NCI-H1930 (cell line): ENCODE data around the gene CDKL4.
"Not testable (repeated sequence)": the region's sequence is repeated elsewhere in the genome, so short reads cannot be mapped to it uniquely, and the experiment has no call there.

Source experiments
- DNase-seq, 2 experiments: peaks; one replicate each; lab custom pipeline; 2025; lab: John Stamatoyannopoulos, UW

Gene CDKL4

DNA sequence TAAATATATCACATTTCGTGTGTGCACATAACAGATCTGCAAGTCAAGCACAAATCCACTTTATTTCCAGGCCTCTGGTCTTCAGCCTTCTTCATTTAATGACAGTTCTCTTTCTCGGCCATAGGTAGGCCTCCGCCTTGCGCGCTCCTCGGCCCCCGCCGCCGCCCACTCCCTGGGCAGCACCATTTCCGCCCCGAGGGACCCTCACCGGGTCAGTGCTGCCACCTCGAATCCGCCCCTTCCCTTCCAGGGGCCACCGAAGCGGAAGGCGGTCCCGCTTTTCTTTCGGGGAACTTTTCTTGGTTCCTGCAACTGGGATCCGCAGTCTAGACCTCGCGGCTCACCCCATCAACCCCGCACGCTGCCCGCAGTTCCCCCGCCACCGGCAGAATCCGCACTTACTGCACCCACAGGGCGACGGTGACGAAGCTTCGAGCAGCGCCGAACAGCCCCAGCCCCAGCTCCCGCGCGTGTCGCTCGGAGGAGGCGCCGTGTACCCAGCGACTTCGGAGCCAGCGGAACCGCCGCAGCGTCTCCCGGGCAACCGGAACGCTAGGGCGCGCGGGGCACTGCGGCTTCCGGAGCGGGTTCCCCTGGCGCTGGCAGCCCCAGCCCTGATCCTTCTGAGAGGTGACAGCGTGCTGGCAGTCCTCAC lies at the start of gene CDKL4:
CDKL4 (minus strand) TSS at position 502 of the 655 bp plus-strand sequence.
- no peak for DNase-seq

GRCh38 chr2:39290433-39290832 lies 46.7 kb upstream of the CDKL4 start:
- no peak for DNase-seq

- no peak for DNase-seq
Observed at GRCh38 chr2:39289609-39290008, 45.8 kb upstream of the CDKL4 start.

GRCh38 chr2:39283561-39283960 lies 39.8 kb upstream of the CDKL4 start:
- no peak for DNase-seq

- no peak for DNase-seq
Observed at GRCh38 chr2:39281391-39281790, 37.6 kb upstream of the CDKL4 start.

- no peak for DNase-seq
Observed at GRCh38 chr2:39275016-39275415, 31.2 kb upstream of the CDKL4 start.

DNA sequence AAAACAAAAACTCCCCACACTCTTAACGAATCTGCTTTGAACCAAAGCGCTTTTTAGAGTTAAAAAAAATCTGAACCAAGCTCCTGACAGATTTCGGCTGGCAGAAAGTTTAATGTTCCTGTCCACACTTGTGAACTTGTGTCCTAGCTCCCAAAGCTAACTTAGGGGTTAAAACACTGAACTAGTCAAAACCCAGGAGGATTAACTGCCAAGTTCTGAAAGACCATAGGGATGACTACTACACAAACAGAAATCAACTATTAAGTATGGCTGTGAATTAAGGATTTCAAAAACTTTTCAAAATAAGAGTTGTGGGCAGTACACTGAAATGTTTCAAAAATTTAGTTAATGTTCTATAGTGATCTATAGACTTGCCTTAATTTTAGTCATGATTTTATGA lies 26.2 kb upstream of the CDKL4 start:
- no peak for DNase-seq

DNA sequence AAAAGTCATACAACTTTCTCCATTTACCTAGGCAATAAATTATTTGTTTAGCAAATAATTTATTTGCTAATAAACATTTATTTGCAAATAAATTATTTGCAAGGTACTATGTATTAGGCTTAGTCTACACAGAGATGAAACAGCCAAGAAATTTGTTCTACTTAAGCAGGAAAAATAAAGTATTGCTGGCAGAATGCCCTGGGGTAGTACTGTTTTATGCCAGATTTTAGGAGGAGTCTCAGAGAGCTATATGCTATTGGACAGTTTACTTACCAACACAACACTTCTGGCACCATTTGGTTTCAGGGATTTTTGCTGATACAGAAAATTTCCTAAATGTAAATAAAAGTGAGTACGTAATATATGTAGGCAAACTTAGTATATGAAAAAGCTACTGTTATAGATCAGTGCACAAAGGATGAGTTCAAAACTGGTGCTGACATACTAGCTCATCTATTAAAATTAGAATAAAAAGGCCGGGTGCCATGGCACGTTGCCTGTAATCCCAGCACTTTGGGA lies 23.2 kb upstream of the CDKL4 start:
- DNase-seq = no peak

GRCh38 chr2:39266139-39266805 lies 22.5 kb upstream of the CDKL4 start:
- DNase-seq = no peak

- DNase-seq = no peak
Observed at GRCh38 chr2:39265315-39265714, 21.5 kb upstream of the CDKL4 start.

DNA sequence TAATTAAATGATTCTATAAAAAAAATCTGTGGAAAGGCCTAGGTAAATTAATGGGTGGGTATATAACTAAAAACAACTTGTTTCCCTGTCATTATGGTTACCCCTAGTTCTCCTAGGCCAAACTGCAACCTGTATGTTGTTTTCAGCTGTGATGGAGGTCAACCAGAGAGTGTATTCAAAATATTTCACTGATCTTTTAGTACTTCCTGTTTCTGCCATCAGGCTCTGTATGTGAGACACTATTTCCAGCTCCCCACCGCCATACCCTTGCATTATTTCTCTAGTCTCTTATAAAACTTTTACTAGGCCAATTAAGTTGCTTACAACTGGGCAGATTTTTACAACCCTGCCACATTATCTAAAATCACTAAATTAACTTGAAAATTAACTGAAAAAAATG lies 21.0 kb upstream of the CDKL4 start:
- DNase-seq = no peak

DNA sequence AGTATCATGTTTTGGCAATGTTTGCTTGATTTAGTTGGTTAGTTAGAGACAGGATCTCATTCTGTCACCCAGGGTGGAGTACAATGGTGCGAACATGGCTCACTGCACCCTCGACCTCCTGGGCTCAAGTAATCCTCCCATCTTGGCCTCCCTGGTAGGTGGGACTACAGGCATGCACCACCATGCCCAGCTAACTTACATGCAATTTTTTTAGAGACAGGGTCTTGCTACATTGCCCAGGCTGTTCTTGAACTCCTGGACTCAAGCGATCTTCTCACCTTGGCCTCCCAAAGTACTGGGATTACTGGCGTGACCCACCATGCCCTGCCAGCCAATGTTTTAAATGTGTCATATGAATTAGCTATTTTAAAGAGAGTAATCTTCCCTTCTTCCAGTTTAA lies 16.3 kb upstream of the CDKL4 start:
- no peak for DNase-seq

- no peak for DNase-seq
Observed at GRCh38 chr2:39256040-39256439, 12.3 kb upstream of the CDKL4 start.

DNA sequence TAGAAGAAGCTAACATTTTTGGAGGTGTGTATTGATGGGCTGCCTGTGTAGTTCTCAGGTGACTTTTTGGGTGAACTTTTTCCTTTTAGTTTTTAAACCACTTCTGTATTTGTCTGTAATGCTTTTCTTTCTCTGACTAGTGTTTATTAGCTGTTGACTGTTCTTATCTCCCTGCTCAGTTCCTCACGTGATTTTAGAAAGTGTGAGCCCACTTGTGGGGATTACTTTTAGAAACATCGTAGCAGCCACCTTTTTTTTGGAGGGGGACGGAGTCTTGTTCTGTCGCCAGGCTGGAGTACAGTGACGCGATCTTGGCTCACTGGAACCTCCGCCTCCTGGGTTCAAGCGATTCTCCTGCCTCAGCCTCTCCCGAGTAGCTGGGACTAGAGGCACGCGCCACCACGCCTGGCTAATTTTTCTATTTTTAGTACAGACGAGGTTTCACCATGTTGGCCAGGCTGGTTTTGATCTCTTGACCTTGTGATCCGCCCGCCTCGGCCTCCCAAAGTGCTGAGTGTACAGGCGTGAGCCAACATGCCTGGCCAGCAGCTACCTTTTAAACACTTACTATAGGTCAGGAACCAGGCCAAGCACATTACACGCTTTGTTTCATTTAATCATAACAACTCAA lies 9.2 kb upstream of the CDKL4 start:
- DNase-seq = no peak

GRCh38 chr2:39247512-39248043 lies 3.8 kb upstream of the CDKL4 start:
- no peak for DNase-seq

GRCh38 chr2:39246382-39246980 lies 2.7 kb upstream of the CDKL4 start:
- DNase-seq = no peak

DNA sequence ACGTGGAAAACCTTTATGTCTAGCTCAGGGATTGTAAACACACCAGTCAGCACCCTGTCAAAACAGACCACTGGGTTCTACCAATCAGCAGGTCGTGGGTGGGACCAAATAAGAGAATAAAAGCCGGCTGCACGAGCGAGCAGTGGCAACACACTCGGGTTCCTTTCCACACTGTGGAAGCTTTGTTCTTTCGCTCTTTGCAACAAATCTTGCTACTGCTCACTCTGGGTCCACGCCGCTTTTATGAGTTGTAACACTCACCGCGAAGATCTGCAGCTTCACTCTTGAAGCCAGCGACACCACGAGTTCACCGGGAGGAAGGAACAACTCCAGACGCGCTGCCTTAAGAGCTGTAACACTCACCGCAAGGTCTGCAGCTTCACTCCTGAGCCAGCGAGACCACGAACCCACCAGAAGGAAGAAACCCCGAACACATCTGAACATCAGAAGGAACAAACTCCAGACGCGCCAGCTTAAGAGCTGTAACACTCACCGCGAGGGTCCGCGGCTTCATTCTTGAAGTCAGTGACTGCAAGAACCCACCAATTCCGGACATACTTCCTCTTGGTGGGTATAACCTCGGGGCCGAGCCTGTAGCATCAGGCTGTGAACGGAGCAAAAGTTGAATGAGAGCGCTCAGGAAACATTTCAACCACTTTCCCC lies 1.3 kb upstream of the CDKL4 start:
- not testable (repeated sequence) for DNase-seq

DNA sequence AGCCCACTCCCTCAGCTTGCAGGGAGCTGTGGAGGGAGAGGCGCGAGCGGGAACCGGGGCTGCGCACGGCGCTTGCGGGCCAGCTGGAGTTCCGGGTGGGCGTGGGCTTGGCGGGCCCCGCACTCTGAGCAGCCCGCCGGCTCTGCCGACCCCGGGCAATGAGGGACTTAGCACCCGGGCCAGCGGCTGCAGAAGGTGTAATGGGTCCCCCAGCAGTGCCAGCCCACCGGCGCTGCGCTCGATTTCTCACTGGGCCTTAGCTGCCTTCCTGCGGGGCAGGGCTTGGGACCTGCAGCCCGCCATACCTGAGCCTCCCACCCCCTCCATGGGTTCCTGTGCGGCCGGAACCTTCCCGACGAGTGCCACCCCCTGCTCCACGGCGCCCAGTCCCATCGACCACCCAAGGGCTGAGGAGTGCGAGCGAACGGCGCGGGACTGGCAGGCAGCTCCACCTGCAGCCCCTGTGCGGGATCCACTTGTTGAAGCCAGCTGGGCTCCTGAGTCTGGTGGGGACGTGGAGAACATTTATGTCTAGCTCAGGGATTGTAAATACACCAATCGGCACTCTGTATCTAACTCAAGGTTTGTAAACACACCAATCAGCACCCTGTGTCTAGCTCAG lies 582 bp upstream of the CDKL4 start:
- not testable (repeated sequence) for DNase-seq

- no peak for DNase-seq
Observed at GRCh38 chr2:39241588-39241987, 2.2 kb downstream of the CDKL4 start.

DNA sequence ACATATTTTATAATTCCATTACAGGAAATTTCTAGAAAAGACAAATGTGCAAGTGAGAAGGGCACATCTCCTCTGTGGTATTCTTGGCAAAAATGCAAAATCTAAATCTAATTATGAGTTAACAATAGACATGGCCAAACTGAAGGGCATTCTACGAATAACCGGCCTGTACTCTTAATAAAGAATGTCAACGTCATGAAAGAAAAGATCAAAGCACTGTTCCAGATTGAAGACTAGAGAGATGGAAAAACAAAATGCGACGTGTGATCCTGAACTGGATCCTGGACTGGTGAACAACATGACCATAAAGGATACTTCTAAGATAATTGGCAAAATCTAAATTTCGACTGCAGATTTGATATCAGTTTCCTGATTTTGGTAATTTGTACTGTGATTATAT lies 3.0 kb downstream of the CDKL4 start:
- no peak for DNase-seq

- DNase-seq = no peak
Observed at GRCh38 chr2:39234754-39235153, 9.0 kb downstream of the CDKL4 start.

DNA sequence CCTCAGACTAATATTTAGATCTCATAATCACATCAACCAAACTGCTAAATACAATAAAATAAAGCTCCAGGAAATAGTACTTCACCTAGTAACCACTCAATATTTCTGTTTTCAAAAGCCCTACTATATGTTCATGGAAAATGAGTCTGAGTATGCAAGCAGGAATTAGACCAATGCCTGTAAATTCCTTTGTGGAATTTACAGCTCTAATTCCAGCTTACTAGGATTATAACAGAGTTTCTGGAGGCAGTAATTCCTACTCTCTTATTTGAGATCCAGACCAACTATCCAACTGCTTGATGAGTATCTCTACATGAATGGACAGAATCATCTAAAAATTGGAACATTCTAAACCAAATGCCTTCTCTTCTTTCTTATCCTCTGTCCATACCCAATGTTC lies 11.6 kb downstream of the CDKL4 start:
- DNase-seq = no peak
